Endothelial cell of umbilical vein (primary cell): ENCODE measurements around the gene ATG10. TPM values are rescaled to one million over a fixed set of nuclear protein-coding genes. Genes with fewer than 3 reads are reported as not detected.

Experiments
- BruUV-seq: library from RNA; stranded (reverse); fragments of 400-500 nt; replicated peaks from 2 replicates; lab custom pipeline; 2021; lab: Mats Ljungman, UMichigan
- CTCF ChIA-PET: fragments of 300-600, 350-600 bp; sonication (Branson Sonifier 250); formaldehyde crosslinking; loops from one replicate; lab custom pipeline; 2021; ENCODE audit warnings: antibody characterized with exemption, inconsistent platforms; lab: Charles Lee
- POLR2A ChIA-PET: fragments of 300-600, 350-600 bp; sonication (Branson Sonifier 250); formaldehyde crosslinking; loops from one replicate; lab custom pipeline; 2021; ENCODE audit warnings: antibody characterized with exemption, inconsistent platforms; lab: Charles Lee
- DNase-seq: peaks from one replicate; pipeline ENCODE4 v3.0.0-alpha.2; 2011; ENCODE audit warnings: low read depth, low spot score
- FAIRE-seq: peaks from 2 replicates; lab custom pipeline; 2011; peaks lifted over from hg19 to GRCh38; lab: Jason Lieb, UNC
- H2AFZ ChIP-seq: 2 replicates; pipeline ENCODE4 v1.6.0; 2012; ENCODE audit warnings: low read depth, low read length, control low read depth, inconsistent platforms
- H3K27ac ChIP-seq: 2 replicates; pipeline ENCODE4 v1.5.1; 2011; ENCODE audit warnings: low read depth, mild to moderate bottlenecking, control low read depth, low read length, moderate library complexity; ENCODE audit not compliant: insufficient read depth
- H3K27me3 ChIP-seq, 2 experiments: 2 replicates each; pipeline versions ENCODE4 v1.6.0 to v1.6.1; 2011; ENCODE audit warnings: low read length in 2 of 2, mixed read lengths in 1 of 2; ENCODE audit not compliant: control insufficient read depth in 2 of 2, insufficient read depth in 2 of 2
- H3K36me3 ChIP-seq, 2 experiments: 2 replicates in 1 of 2; 3 replicates in 1 of 2; pipeline ENCODE4 v1.5.1; 2011; ENCODE audit warnings: low read length in 2 of 2, mild to moderate bottlenecking in 1 of 2, moderate library complexity in 1 of 2; ENCODE audit not compliant: control insufficient read depth in 2 of 2, insufficient read depth in 2 of 2; ENCODE audit errors: extremely low read depth in 1 of 2
- H3K4me1 ChIP-seq: 3 replicates; pipeline ENCODE4 v1.5.1; 2011; ENCODE audit warnings: mild to moderate bottlenecking, low read length; ENCODE audit not compliant: control insufficient read depth, insufficient read depth; ENCODE audit errors: extremely low read depth
- H3K4me2 ChIP-seq: 2 replicates; pipeline ENCODE4 v1.6.1; 2011; ENCODE audit warnings: low read length, control low read depth, mixed read lengths; ENCODE audit not compliant: insufficient read depth
- H3K4me3 ChIP-seq, 3 experiments: fragments of 200-600 bp in 1 of 3; sonication (generic), shearing (Covaris generic) in 1 of 3; replicated peaks in 1 of 3; 2 replicates each; pipeline ENCODE4 v1.5.1; 2011 to 2016; ENCODE audit warnings: control low read depth in 3 of 3, low read length in 3 of 3, mild to moderate bottlenecking in 2 of 3, inconsistent platforms in 1 of 3, low read depth in 1 of 3, moderate library complexity in 1 of 3; ENCODE audit not compliant: insufficient read depth in 1 of 3
- H3K79me2 ChIP-seq: 2 replicates; pipeline ENCODE4 v1.6.0; 2012; ENCODE audit warnings: low read length, inconsistent platforms; ENCODE audit not compliant: control insufficient read depth, insufficient read depth
- H3K9ac ChIP-seq: replicated peaks from 2 replicates; pipeline ENCODE3; 2011; ENCODE audit warnings: low read length, control low read depth; ENCODE audit not compliant: insufficient read depth; ENCODE audit errors: extremely low read depth
- H3K9me1 ChIP-seq: replicated peaks from 3 replicates; pipeline ENCODE4 v1.6.0; 2011; ENCODE audit warnings: mild to moderate bottlenecking, low read length; ENCODE audit not compliant: control insufficient read depth, insufficient read depth; ENCODE audit errors: extremely low read depth
- H3K9me3 ChIP-seq: replicated peaks from 2 replicates; pipeline ENCODE4 v1.5.1; 2012; ENCODE audit warnings: low read length, inconsistent platforms; ENCODE audit not compliant: control insufficient read depth, insufficient read depth
- H4K20me1 ChIP-seq: replicated peaks from 2 replicates; pipeline ENCODE3; 2011; ENCODE audit warnings: mild to moderate bottlenecking, low read length; ENCODE audit not compliant: control insufficient read depth, insufficient read depth; ENCODE audit errors: extremely low read depth
- CTCF ChIP-seq, 2 donors: IDR thresholded peaks; 1 replicate in 1 of 2; 2 replicates in 1 of 2; pipeline ENCODE4 v1.5.1; 2011; ENCODE audit warnings: low read length in 2 of 2, mild to moderate bottlenecking in 2 of 2, moderate library complexity in 2 of 2, control low read depth in 1 of 2, inconsistent platforms in 1 of 2, low read depth in 1 of 2; ENCODE audit not compliant: insufficient read depth in 1 of 2; ENCODE audit errors: extremely low read depth in 1 of 2
- EZH2 ChIP-seq: IDR thresholded peaks from 2 replicates; pipeline ENCODE4 v1.6.1; 2012; ENCODE audit warnings: borderline replicate concordance, low read depth, mild to moderate bottlenecking, moderate library complexity, low read length, inconsistent platforms; ENCODE audit not compliant: severe bottlenecking
- FOS ChIP-seq: IDR thresholded peaks from 2 replicates; pipeline ENCODE4 v1.6.1; 2011; ENCODE audit warnings: mild to moderate bottlenecking, low read length, moderate library complexity, borderline replicate concordance; ENCODE audit not compliant: insufficient read depth
- POLR2AphosphoS5 ChIP-seq: IDR thresholded peaks from 2 replicates; pipeline ENCODE4 v1.6.1; 2012; ENCODE audit warnings: low read depth, mild to moderate bottlenecking, control low read depth, low read length, moderate library complexity; ENCODE audit not compliant: insufficient read depth
- dilution Hi-C: fragments of 300-500 bp; cut with MboI; formaldehyde crosslinking; loops from one replicate; pipeline ENCODE4 v1.15.0; 2019; ENCODE audit warnings: low sequenced_read_pairs; ENCODE audit not compliant: extremely low pct_ligation_motif_present
- intact Hi-C: fragments of 100-400 bp; cut with micrococcal nuclease; formaldehyde crosslinking; loops from one replicate; pipeline ENCODE4 v1.10.0; 2022
- polyA plus RNA-seq, 4 experiments: library from polyadenylated mRNA; depleted of rRNA in 3 of 4; stranded (reverse) in 3 of 4; unstranded in 1 of 4; fragments of >200 nt; gene quantifications; 2 replicates each; pipeline versions ENCODE4 v1.2.1 to v1.2.3, GENCODE V29; 2011 to 2012; ENCODE audit warnings: missing spikeins in 1 of 4
- total RNA-seq: library from RNA; stranded (reverse); gene quantifications from 2 replicates; pipeline ENCODE4 v1.2.3, GENCODE V29; 2021

The ATG10 gene
- total and polyA plus RNA-seq, 2 donors (not counting 3 experiments of a cell fraction or from before 2014, with no cell fraction given), result 1.6 to 3.9 TPM

DNA sequence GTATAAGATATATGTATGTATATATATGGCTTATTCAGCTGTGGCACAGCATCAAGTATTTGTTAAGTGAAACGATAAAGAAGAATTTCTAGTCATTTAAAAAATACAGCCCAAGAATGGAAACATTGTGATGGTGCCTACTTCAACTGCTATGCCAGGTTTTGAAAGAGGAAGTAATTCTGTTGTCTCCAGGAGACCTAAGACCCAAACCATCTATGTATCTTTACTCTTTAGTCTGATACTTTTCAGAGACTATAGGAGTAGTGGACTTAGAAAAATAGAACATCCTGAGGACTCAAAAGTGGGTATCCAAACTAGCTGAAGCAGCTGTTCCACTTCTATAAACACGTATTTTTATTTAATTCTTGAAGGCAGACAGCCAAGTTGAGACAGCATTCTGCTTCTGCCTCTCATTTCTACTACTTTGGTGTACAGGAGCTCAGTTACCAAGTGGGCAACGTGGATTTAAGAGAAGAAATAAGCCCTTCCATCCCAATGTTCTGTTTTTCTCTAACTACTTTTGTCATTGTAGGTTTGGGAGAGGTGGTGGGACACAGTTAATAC lies 195.6 kb downstream of the ATG10 start:
- BruUV-seq, result no TSS peak
- no peak overlapping the region for H3K4me3 ChIP-seq
- no peaks in the 10 kb centered on the region for H3K27me3 ChIP-seq
- H3K4me1 ChIP-seq, result peaks cover 26% of the 10 kb centered on the region
- H3K27ac ChIP-seq, result no peak overlapping the region
- ChIA-PET CTCF (interaction anchor here (1.0 to 2.7 kb wide), 3 partner anchors 92 to 742 kb away, joined by 3 to 11 read pairs (median 3); no protein-coding TSS in a partner anchor), POLR2A (interaction anchor here (0.6 kb wide), 1 partner anchor 417 kb away, joined by 3 read pairs; no protein-coding TSS in a partner anchor)
- TF ChIP-seq CTCF (IDR thresholded peaks at IDR 0.05; ENCODE audit: extremely low read depth in 1 of 2, insufficient read depth in 1 of 2, low read depth in 1 of 2, low read length in 2 of 2), result no peak
- TF ChIP-seq EZH2, result no peak
- no peak for TF ChIP-seq FOS
- no peak for TF ChIP-seq POLR2AphosphoS5
- no peaks in the 10 kb centered on the region for H3K9me1 ChIP-seq
- no peaks in the 10 kb centered on the region for H3K79me2 ChIP-seq
- no peak overlapping the region for H3K4me2 ChIP-seq
- intact Hi-C loops (loop anchor here (10.0 kb wide), 1 partner anchor 563 kb away; no protein-coding TSS in a partner anchor), dilution Hi-C loops (no loop called here)
- FAIRE-seq, result no peak
- H3K9me3 ChIP-seq, result no peaks in the 10 kb centered on the region
- no peak overlapping the region for H3K9ac ChIP-seq
- H4K20me1 ChIP-seq, result no peaks in the 10 kb centered on the region
- no peak overlapping the region for H2AFZ ChIP-seq
- DNase-seq, result no peak
- H3K36me3 ChIP-seq, result no peaks in the 10 kb centered on the region
